ENCODE results near the gene SLIT3.

The SLIT3 gene

DNA sequence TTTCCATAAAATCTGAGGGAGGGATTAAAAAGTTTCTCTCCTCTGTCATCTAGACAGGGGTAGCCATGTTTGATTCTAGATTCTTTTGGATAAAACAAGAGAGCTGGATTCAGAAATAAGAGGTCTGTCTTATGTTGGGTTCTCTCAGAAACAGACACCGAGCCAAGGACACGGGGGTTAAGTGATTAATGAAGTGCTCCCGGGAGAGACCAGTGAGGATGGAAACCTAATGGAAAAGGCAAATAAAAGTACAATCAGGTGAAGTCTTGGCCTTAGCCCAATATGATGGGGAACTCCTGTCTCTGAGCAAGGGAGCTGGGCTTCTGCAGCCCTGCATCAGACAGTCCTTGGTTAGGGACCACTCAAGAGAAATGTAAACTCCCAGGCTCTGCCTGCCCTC, 413.0 kb downstream of the SLIT3 start:
- no peak for DNase-seq (ENCODE audit: low read depth)

GRCh38 chr5:168886157-168886556, 414.8 kb downstream of the SLIT3 start:
- DNase-seq (ENCODE audit: low read depth): no peak

GRCh38 chr5:168885324-168886120, 415.4 kb downstream of the SLIT3 start:
- DNase-seq (ENCODE audit: low read depth): no peak

DNA sequence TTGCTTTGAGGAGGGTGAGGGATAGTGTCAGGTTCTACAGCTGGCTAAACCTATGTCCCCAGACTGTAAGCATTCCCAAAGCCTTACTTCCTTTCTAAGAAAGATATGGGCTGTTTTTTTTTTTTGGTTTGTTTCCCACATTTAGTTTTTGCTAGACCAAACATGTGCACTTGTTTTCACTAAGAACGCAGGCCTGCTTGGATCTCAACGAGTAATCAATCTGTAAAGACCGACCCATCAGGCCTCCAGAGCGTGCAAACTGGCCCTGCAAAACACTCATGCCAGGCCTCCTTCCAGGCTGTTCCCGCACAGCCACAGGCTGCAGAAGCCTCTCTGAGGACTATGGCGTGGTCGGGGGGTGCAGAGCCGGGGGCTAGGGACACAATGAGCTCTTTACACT, 416.9 kb downstream of the SLIT3 start:
- DNase-seq (ENCODE audit: low read depth): no peak

DNA sequence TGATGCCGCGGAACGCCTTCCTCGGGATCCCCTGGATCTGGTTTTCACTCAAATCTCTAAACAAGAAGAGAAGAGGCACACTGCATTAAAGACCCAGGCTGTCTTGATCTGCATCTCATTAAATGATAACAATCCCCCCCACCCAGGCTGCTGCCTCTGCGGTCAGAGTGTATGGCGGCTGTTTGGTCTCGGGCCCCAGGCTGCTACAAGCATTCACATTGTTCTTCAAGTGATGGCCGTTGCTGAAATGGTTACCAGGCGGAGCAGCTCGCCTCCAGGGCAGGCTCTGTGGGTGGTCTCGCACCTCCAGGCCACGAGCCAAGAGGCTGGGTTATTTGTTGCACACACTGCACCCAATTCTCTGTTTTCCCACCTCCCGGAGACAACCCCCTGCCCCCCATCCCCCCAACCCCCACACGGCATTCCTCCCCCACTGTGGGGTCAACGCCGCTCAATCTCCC, 417.6 kb downstream of the SLIT3 start:
- no peak for DNase-seq (ENCODE audit: low read depth)

DNA sequence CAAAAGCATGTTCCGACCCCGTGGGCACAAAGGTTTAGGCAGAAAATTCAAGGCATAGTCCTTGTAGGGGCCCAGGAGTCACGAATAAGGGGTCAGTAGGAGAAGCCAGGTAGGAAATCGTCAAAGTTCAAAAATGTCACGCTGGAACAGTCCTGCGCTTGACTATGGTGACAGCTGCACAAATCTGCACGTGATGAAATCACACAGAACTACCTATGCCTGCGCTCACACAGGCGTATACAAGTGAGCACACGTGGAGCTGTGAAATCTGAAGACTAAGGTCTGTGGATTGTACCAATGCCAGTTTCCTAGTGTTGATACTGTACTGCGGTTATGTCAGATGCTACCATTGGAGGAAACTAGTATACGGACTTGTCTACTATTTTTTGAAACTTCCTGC, 418.7 kb downstream of the SLIT3 start:
- DNase-seq (ENCODE audit: low read depth): no peak

DNA sequence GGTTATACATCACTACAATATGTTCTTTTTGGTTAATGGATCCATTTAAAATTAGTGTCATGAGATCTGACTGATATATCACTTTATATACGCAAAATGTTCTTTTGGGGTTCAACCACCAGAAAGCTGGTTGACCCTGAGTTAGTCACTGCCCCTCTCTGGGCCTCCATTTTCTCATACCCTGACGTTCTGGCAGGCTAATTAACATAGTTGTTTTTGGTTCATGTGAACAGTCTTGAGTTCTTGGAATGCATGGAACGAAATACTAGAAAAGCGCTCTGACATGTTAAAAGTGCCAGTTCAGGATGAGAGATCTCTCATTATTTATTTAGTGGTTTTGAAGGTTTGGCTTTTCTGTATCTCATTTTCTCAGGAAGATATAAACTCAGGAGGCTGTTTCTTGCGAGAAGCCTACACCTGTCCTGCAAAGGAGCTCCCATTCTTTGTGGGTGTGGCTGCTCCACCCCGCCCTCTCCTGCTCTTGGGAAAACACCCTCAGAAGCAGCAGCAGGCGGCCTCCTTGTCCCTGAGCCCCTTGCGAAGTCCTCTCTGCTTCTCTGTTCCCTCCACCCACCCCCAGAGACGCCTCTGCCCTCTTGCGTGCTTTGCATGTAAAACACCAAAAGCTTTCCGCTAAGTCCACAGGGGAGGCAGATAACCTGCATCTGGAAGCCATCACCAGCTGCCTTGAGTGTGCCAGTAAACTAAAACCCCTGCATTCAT, 419.4 kb downstream of the SLIT3 start:
- DNase-seq (ENCODE audit: low read depth): no peak

GRCh38 chr5:168879929-168880328, 421.0 kb downstream of the SLIT3 start:
- DNase-seq (ENCODE audit: low read depth): no peak

DNA sequence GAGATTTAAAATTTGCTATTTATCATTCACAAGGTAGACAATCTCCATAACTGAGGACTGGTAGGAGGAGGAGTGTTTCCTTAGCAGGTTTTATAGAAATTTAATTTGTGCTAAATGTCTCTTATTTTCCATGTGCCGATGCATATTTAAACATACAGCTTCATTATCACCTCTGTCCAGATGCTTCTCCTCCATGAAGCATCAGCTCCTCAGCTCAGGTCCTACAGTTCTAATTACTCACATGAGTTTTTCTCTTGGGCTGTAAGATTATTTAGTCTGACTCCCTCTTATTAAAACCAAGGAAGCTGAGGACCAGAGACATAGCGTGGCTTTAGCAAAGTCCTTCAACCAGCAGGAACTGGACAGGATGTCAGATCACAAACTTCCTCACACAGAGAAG, 421.6 kb downstream of the SLIT3 start:
- no peak for DNase-seq (ENCODE audit: low read depth)

DNA sequence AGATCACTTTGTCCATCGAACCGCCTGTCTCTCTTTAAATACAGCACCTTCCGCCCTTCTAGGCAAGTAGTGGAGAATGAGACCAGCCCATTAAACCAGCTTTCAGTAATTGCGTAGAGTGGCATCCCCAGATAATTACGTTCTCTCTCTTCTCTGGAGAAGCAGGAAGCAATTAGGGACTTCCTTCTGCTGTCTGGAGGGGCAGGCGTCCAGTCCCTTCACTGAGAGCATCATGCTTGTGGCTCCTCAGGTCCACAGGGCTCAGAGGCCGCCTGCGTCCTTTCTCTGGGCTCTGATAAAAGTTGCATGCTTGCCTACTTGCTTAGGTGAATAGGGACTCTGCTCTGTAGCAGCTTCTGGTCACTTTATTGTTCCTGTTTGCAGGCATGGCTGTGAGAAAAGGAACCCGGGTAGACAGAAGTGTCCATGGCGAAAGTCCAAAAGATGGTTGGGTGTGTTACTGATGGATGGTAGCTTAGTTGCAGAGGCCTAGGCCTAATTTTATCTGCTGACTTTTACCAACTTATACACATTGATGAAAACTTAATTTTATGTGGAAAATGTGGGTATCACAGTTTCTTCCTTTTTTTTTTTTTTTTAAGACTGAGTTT, 422.7 kb downstream of the SLIT3 start:
- no peak for DNase-seq (ENCODE audit: low read depth)

DNA sequence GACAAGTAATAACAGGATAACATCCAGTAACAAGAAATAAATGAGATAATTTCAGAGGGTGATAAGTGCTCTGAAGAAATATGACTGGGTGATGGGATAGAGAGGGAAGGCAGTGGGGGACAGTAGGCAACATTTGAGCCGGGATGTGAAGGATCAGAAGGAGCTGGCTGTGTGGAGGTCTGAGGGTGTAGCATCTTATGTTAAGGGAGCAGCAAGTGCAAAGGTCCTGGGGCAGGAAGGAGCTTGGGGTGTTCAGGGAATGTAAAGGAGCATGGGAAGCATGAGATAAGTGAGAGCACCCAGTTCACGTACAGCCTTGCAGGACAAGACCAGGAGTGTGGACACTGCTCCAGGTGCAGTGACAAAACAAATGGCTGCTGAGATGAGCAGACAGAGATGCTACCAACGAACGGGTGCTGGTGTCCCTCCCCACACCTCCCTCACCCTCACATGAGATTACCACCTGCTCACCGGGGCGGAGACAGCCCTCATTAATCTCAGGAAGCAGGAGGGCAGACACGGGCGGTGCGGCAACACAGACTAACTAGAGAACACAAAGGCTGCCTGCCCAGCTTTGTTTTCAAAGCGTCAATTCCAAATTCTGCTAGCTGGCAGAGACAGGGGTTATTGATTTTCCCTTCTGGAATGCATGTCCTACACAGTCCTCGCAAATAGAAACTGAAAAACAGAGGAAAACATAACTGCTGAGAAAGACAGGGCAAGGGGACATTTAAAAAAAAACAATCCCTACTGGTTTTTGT, 423.6 kb downstream of the SLIT3 start:
- no peak for DNase-seq (ENCODE audit: low read depth)

DNA sequence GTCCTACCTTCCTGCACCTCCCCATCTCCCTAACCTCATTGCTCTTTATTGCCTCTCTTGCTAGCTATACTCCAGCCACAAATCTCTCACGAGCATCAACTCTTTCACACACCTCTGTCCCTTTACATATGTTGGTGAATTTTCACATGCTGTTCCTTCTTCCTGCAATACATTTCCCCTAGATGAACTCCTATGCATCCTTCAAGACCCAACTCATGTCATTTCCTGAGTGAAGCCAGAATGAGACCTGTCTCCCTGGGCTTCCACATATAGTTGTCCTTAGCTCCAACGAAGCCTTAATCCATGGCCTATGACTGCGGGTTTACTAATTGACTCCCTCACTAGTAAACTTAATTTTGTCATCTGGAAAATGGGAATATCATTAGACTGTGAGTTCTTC, 424.5 kb downstream of the SLIT3 start:
- DNase-seq (ENCODE audit: low read depth): no peak

GRCh38 chr5:168875832-168876231, 425.1 kb downstream of the SLIT3 start:
- DNase-seq (ENCODE audit: low read depth): no peak

GRCh38 chr5:168874713-168875380, 426.1 kb downstream of the SLIT3 start:
- DNase-seq (ENCODE audit: low read depth): no peak

DNA sequence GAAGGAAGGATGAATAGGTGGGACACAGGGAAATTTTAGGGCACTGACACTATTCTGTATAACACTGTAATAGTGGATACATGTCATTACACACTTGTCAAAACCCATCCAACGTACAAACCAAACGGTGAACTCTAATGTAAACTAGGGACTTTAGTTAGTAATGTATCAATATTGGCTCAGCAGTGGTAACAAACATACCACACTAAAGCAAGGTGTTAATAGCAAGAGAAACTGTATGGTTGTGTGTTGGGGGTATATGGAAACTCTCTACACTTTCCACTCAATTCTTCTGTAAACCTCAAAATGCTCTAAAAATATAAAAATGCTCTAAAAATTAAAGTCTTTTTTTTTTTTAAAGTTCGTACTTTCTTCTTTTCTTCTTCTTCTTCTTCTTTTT, 428.7 kb downstream of the SLIT3 start:
- no peak for DNase-seq (ENCODE audit: low read depth)

- DNase-seq (ENCODE audit: low read depth): no peak
Observed at GRCh38 chr5:168870910-168871309, 430.0 kb downstream of the SLIT3 start.

GRCh38 chr5:168869615-168870227, 431.2 kb downstream of the SLIT3 start:
- DNase-seq (ENCODE audit: low read depth): no peak

- no peak for DNase-seq (ENCODE audit: low read depth)
Observed at GRCh38 chr5:168867241-168867640, 433.7 kb downstream of the SLIT3 start.

- DNase-seq (ENCODE audit: low read depth): no peak
Observed at GRCh38 chr5:168865968-168866367, 435.0 kb downstream of the SLIT3 start.

GRCh38 chr5:168863021-168863420, 437.9 kb downstream of the SLIT3 start:
- DNase-seq (ENCODE audit: low read depth): no peak

- DNase-seq (ENCODE audit: low read depth): no peak
Observed at GRCh38 chr5:168860503-168860902, 440.4 kb downstream of the SLIT3 start.
